Astrocyte (in vitro differentiated cells and primary cell): ENCODE measurements around the gene INPP5A. TPM values are rescaled to one million over a fixed set of nuclear protein-coding genes. Genes with fewer than 3 reads are reported as not detected.

Experiments used
- DNase-seq: peaks from one replicate; pipeline ENCODE4 v3.0.0-alpha.2; 2010; ENCODE audit warnings: low read depth
- FAIRE-seq: peaks from 2 replicates; lab custom pipeline; 2011; peaks lifted over from hg19 to GRCh38; lab: Jason Lieb, UNC
- H2AFZ ChIP-seq: 2 replicates; pipeline ENCODE4 v1.6.0; 2012; ENCODE audit warnings: low read depth, low read length, inconsistent platforms
- H3K27ac ChIP-seq: 2 replicates; pipeline ENCODE4 v1.5.1; 2011; ENCODE audit warnings: low read depth, low read length, inconsistent platforms
- H3K27me3 ChIP-seq: 2 replicates; pipeline ENCODE4 v1.6.0; 2011; ENCODE audit warnings: low read length, inconsistent platforms; ENCODE audit not compliant: insufficient read depth
- H3K36me3 ChIP-seq: 2 replicates; pipeline ENCODE4 v1.5.1; 2011; ENCODE audit warnings: low read length, inconsistent platforms; ENCODE audit not compliant: insufficient read depth
- H3K4me1 ChIP-seq: 2 replicates; pipeline ENCODE4 v1.5.1; 2011; ENCODE audit warnings: low read length, inconsistent platforms; ENCODE audit not compliant: insufficient read depth
- H3K4me2 ChIP-seq: 2 replicates; pipeline ENCODE4 v1.6.0; 2012; ENCODE audit warnings: low read length, inconsistent platforms
- H3K4me3 ChIP-seq: 2 replicates; pipeline ENCODE4 v1.5.1; 2011; ENCODE audit warnings: low read depth, mild to moderate bottlenecking, low read length, inconsistent platforms; ENCODE audit not compliant: insufficient read depth
- H3K79me2 ChIP-seq: 2 replicates; pipeline ENCODE4 v1.6.0; 2012; ENCODE audit warnings: mild to moderate bottlenecking, low read length, inconsistent platforms; ENCODE audit not compliant: insufficient read depth
- H3K9ac ChIP-seq: 2 replicates; pipeline ENCODE4 v1.6.0; 2012; ENCODE audit warnings: mild to moderate bottlenecking, low read length, inconsistent platforms
- H3K9me3 ChIP-seq: 2 replicates; pipeline ENCODE4 v1.5.1; 2012; ENCODE audit warnings: low read depth, mild to moderate bottlenecking, low read length, inconsistent platforms; ENCODE audit not compliant: insufficient read depth
- H4K20me1 ChIP-seq: 2 replicates; pipeline ENCODE4 v1.6.0; 2012; ENCODE audit warnings: low read length, inconsistent platforms; ENCODE audit not compliant: insufficient read depth
- H3K27ac Mint-ChIP-seq: one replicate; pipeline ENCODE4 v1.8.0; 2021; ENCODE audit warnings: mild to moderate bottlenecking, mixed read lengths; ENCODE audit not compliant: unreplicated experiment
- H3K27me3 Mint-ChIP-seq: one replicate; pipeline ENCODE4 v1.8.0; 2021; ENCODE audit warnings: low read depth, mixed read lengths; ENCODE audit not compliant: unreplicated experiment
- H3K36me3 Mint-ChIP-seq: one replicate; pipeline ENCODE4 v1.8.0; 2021; ENCODE audit warnings: low read depth, mixed read lengths; ENCODE audit not compliant: unreplicated experiment
- H3K4me1 Mint-ChIP-seq: one replicate; pipeline ENCODE4 v1.8.0; 2021; ENCODE audit warnings: low read depth, mixed read lengths; ENCODE audit not compliant: unreplicated experiment
- H3K4me3 Mint-ChIP-seq: one replicate; pipeline ENCODE4 v1.8.0; 2021; ENCODE audit warnings: mild to moderate bottlenecking, moderate library complexity, mixed read lengths; ENCODE audit not compliant: unreplicated experiment
- H3K9me3 Mint-ChIP-seq: one replicate; pipeline ENCODE4 v1.8.0; 2021; ENCODE audit warnings: mild to moderate bottlenecking, mixed read lengths; ENCODE audit not compliant: unreplicated experiment
- EZH2 ChIP-seq: IDR thresholded peaks from 2 replicates; pipeline ENCODE4 v1.6.1; 2012; ENCODE audit warnings: mild to moderate bottlenecking, low read length, inconsistent platforms; ENCODE audit not compliant: insufficient read depth
- total RNA-seq: library from RNA; stranded (reverse); gene quantifications from 2 replicates; pipeline ENCODE4 v1.2.1, GENCODE V29; 2021
- TF ChIP-seq, protein P1 (sequence below): IDR thresholded peaks from 2 replicates; pipeline ENCODE4 v1.5.1; 2011; ENCODE audit warnings: low read depth, mild to moderate bottlenecking, inconsistent platforms, low read length, moderate library complexity; ENCODE audit not compliant: insufficient read depth

INPP5A gene
- total RNA-seq, 1 donor from 2014 or later, result 39.1 TPM

DNA sequence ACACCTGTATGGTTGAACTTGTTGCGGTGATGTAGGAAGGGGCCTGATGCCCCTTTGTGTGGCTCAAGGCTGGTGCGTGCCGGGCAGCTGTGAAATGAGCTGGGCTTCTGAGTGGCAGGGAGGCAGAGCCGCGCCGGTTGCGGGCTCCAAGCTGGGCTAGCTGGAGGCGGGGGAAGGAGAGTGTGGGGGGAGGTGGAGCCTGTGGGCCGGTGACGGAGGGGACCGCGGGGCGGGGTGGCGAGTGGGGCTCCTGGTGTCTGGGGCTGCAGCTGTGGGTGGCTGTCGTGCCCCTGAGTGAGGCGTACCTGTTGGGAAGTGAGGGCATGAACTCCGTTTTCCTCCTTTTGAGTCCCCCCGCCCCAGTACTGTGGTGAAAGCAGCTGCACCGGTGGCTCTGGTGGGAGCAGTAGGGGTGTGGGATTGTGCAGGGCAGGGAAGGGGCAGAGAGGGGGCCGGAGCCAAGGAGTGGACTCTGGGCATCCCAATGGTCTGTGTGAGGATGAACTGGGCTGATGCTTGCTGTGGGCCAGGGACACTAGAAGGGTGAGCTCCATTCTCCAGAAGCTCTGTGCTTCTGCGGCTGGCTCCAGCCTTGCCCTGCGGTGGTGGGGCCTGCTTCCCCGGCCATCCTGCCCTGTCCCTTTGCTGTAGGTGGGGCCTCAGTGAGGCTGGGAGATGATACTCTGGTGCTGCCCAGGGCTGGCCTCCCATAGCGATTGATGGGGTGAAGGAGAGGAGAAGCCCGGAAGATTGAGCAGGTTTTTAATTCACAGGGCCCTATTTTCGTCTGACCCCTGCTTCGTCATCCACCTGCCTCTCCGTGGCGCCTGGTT, 41.7 kb downstream of the INPP5A start:
- Histone ChIP-seq H3K4me1 (peaks cover 32% of the 10 kb centered on the region), H3K36me3 (no peaks in the 10 kb centered on the region), H3K9ac (no peak overlapping the region), H2AFZ (no peak overlapping the region), H3K27ac (no peak overlapping the region), H3K4me2 (no peak overlapping the region), H3K4me3 (no peak overlapping the region), H3K79me2 (peaks cover 85% of the 10 kb centered on the region), H3K27me3 (no peaks in the 10 kb centered on the region), H4K20me1 (peaks cover 96% of the 10 kb centered on the region), H3K9me3 (no peaks in the 10 kb centered on the region)
- TF ChIP-seq, protein P1, sequence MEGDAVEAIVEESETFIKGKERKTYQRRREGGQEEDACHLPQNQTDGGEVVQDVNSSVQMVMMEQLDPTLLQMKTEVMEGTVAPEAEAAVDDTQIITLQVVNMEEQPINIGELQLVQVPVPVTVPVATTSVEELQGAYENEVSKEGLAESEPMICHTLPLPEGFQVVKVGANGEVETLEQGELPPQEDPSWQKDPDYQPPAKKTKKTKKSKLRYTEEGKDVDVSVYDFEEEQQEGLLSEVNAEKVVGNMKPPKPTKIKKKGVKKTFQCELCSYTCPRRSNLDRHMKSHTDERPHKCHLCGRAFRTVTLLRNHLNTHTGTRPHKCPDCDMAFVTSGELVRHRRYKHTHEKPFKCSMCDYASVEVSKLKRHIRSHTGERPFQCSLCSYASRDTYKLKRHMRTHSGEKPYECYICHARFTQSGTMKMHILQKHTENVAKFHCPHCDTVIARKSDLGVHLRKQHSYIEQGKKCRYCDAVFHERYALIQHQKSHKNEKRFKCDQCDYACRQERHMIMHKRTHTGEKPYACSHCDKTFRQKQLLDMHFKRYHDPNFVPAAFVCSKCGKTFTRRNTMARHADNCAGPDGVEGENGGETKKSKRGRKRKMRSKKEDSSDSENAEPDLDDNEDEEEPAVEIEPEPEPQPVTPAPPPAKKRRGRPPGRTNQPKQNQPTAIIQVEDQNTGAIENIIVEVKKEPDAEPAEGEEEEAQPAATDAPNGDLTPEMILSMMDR, result no peak
- no peak for TF ChIP-seq EZH2
- H3K4me3 Mint-ChIP-seq, result no peak overlapping the region
- no peak for DNase-seq
- H3K9me3 Mint-ChIP-seq, result no peaks in the 10 kb centered on the region
- no peak for FAIRE-seq
- H3K27me3 Mint-ChIP-seq, result no peaks in the 10 kb centered on the region
- no peaks in the 10 kb centered on the region for H3K36me3 Mint-ChIP-seq
- H3K27ac Mint-ChIP-seq, result no peak overlapping the region
- peaks cover 12% of the 10 kb centered on the region for H3K4me1 Mint-ChIP-seq

DNA sequence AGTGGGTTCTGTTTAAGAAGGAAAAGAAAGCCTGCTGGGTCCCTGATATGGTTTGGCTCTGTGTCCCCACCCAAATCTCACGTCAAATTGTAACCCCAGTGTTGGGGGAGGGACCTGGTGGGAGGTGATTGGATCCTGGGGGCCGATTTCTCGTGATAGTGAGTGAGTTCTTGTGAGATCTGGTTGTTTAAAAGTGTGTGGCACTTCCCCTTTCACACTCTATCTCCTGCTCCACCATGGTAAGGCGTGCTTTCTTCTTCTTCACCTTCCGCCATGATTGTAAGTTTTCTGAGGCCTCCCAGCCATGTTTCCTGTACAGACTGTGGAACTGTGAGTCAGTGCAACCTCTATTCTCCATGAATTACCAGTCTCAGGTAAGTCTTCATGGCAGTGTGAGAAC, 42.6 kb downstream of the INPP5A start:
- no peaks in the 10 kb centered on the region for H3K36me3 Mint-ChIP-seq
- peaks cover 92% of the 10 kb centered on the region for H3K79me2 ChIP-seq

More for the DNA sequence above, 42.6 kb downstream of the INPP5A start:
- Mint-ChIP-seq H3K9me3 (no peaks in the 10 kb centered on the region), H3K27ac (no peak overlapping the region), H3K27me3 (no peaks in the 10 kb centered on the region), H3K4me3 (no peak overlapping the region), H3K4me1 (peaks cover 11% of the 10 kb centered on the region)
- H3K27ac ChIP-seq, result no peak overlapping the region
- no peak for DNase-seq
- no peak overlapping the region for H3K4me3 ChIP-seq
- H3K4me1 ChIP-seq, result peaks cover 24% of the 10 kb centered on the region
- TF ChIP-seq, protein P1, result no peak
- no peak for TF ChIP-seq EZH2
- no peak for FAIRE-seq
- peaks cover 93% of the 10 kb centered on the region for H4K20me1 ChIP-seq
- H3K36me3 ChIP-seq, result no peaks in the 10 kb centered on the region
- no peak overlapping the region for H2AFZ ChIP-seq
- H3K9ac ChIP-seq, result no peak overlapping the region
- no peaks in the 10 kb centered on the region for H3K27me3 ChIP-seq
- no peak overlapping the region for H3K4me2 ChIP-seq
- no peaks in the 10 kb centered on the region for H3K9me3 ChIP-seq
